SK-N-SH treated with all-trans-retinoic acid at 6 μM for 48 hours (cell line): ENCODE results near the gene PPP1R3E.

Experiments
- CSDC2 ChIP-seq: fragments of 250-450 bp; sonication (Bioruptor Pico); IDR thresholded peaks from 2 replicates; pipeline ENCODE4 v1.5.0; 2020; ENCODE audit warnings: mild to moderate bottlenecking, moderate library complexity
- ZC3H10 ChIP-seq: fragments of 250-450 bp; sonication (Bioruptor Pico); IDR thresholded peaks from 2 replicates; pipeline ENCODE4 v1.5.1; 2021; ENCODE audit warnings: mild to moderate bottlenecking, moderate library complexity
- ZFP30 ChIP-seq: fragments of 450-650 bp; formaldehyde crosslinking; IDR thresholded peaks from 2 replicates; pipeline ENCODE4 v1.5.0; 2022; ENCODE audit warnings: mild to moderate bottlenecking, moderate library complexity
- ZNF70 ChIP-seq: fragments of 450-650 bp; formaldehyde crosslinking; IDR thresholded peaks from 2 replicates; pipeline ENCODE4 v1.5.0; 2020; ENCODE audit warnings: mild to moderate bottlenecking, moderate library complexity

DNA sequence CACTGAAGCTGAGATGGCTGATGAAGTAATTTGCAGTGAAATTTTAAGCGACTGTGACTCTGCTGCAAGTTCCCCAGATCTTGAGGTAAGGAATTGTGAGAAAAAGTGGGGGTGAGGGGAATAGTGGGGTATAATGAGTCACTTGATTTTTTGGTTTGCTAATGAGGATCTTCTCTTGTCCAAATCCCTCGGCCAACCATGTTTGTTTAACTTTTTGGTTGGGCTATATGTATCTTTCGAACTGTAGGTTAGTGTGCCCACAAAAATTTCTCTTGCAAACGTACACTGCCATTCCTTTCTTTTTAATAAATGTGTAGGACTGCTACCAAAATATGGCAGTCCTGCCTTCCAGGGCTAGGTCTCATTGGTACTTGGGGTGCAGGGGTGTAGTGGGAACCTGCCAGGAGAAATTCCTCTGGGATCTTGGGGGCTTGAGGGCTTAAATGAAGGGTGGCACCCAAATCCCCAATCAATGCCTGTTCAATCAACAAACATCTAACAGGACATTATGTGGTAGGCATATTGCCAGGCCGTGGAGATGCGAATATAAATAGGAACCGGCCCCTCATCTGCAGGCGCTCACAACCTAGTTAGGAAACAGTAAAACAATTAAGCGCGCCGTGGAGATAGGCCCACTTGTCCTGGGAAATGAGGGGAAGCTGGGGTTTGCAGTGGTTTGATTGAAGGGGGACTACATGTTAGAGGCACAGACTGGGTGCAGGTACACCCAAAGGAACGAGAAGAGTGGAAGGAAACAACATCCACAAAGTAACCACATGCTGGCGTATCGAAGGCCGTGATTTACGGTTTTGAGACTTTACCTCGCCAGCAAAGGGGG is 17.3 kb upstream of the PPP1R3E start:
- TF ChIP-seq ZFP30 (CRISPR knock-in tag) (no peak), ZNF70 (CRISPR knock-in tag) (no peak), ZC3H10 (CRISPR knock-in tag) (no peak), CSDC2 (no peak)
